Nephron progenitor cell (in vitro differentiated cells): ENCODE measurements around the gene SMTN.

ENCODE experiments used
- DNase-seq: peaks from one replicate; pipeline ENCODE4 v3.0.0; 2021
- H3K27ac Mint-ChIP-seq: 2 replicates; pipeline ENCODE4 v1.8.0; 2021; ENCODE audit warnings: mild to moderate bottlenecking, moderate library complexity, mixed read lengths
- H3K27me3 Mint-ChIP-seq: 2 replicates; pipeline ENCODE4 v1.8.0; 2021; ENCODE audit warnings: mild to moderate bottlenecking, low read depth, mixed read lengths; ENCODE audit not compliant: poor library complexity
- H3K36me3 Mint-ChIP-seq: 2 replicates; pipeline ENCODE4 v1.8.0; 2021; ENCODE audit warnings: low read depth, mixed read lengths
- H3K4me1 Mint-ChIP-seq: 2 replicates; pipeline ENCODE4 v1.8.0; 2021; ENCODE audit warnings: mixed read lengths
- H3K4me3 Mint-ChIP-seq: 2 replicates; pipeline ENCODE4 v1.8.0; 2021; ENCODE audit warnings: mild to moderate bottlenecking, moderate library complexity, mixed read lengths
- H3K9me3 Mint-ChIP-seq: 2 replicates; pipeline ENCODE4 v1.8.0; 2021; ENCODE audit warnings: mild to moderate bottlenecking, moderate library complexity, mixed read lengths
- TF ChIP-seq, protein P1 (sequence below): fragments of 200-600 bp; sonication (generic); IDR thresholded peaks from 2 replicates; pipeline ENCODE4 v1.5.0; 2021; ENCODE audit warnings: antibody characterized with exemption

Gene SMTN

DNA sequence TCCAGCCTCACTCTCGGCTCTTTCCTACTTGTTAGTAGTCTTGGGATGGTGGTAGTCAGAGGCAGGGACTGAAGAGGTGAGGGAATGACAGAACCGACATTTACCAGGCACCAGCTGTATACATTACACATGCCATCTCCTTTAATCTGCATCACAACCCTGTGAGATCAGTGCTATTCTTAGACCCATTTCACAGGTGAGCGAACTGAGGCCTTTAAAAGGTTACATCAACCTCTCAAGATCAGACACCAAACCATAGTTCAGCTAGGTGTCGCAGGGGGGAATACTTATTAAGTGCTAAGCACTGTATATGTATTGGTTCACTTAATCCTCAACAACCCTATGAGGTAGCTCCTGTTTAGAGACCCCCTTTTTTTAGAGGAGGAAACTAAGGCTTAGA is 53.6 kb downstream of the SMTN start:
- TF ChIP-seq, protein P1, sequence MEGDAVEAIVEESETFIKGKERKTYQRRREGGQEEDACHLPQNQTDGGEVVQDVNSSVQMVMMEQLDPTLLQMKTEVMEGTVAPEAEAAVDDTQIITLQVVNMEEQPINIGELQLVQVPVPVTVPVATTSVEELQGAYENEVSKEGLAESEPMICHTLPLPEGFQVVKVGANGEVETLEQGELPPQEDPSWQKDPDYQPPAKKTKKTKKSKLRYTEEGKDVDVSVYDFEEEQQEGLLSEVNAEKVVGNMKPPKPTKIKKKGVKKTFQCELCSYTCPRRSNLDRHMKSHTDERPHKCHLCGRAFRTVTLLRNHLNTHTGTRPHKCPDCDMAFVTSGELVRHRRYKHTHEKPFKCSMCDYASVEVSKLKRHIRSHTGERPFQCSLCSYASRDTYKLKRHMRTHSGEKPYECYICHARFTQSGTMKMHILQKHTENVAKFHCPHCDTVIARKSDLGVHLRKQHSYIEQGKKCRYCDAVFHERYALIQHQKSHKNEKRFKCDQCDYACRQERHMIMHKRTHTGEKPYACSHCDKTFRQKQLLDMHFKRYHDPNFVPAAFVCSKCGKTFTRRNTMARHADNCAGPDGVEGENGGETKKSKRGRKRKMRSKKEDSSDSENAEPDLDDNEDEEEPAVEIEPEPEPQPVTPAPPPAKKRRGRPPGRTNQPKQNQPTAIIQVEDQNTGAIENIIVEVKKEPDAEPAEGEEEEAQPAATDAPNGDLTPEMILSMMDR, result no peak
- peaks cover 8% of the 10 kb centered on the region for H3K27me3 Mint-ChIP-seq
- H3K4me1 Mint-ChIP-seq, result peaks cover 22% of the 10 kb centered on the region
- H3K4me3 Mint-ChIP-seq, result no peak overlapping the region
- no peak for DNase-seq
- no peaks in the 10 kb centered on the region for H3K9me3 Mint-ChIP-seq
- H3K36me3 Mint-ChIP-seq, result peaks cover 4% of the 10 kb centered on the region
- H3K27ac Mint-ChIP-seq, result no peak overlapping the region

DNA sequence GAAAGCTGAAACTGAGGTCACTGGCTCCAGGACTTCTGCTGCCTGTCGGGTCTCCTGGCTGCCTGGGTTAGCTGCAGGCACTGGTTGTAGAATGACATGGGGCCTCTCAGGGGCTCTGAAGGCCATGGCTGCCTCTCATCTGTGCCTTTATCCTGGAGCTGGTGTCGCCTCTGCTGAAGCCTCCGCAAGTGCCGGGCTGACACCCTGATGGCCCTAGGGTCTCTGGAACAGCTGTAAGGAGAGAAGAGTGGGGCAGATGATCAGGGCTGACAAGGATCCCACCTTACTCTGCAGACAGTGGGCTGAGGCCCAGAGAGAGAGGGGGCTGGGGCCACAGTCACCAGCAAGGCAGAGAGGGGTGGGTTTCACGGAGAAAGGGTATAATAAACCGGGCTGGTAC is 54.6 kb downstream of the SMTN start:
- peaks cover 8% of the 10 kb centered on the region for H3K27me3 Mint-ChIP-seq
- TF ChIP-seq, protein P1, result no peak
- no peak overlapping the region for H3K4me3 Mint-ChIP-seq
- H3K9me3 Mint-ChIP-seq, result no peaks in the 10 kb centered on the region
- H3K27ac Mint-ChIP-seq, result peak overlapping the region; percentile 66
- peaks cover 4% of the 10 kb centered on the region for H3K36me3 Mint-ChIP-seq
- peaks cover 30% of the 10 kb centered on the region for H3K4me1 Mint-ChIP-seq
- DNase-seq, result no peak

DNA sequence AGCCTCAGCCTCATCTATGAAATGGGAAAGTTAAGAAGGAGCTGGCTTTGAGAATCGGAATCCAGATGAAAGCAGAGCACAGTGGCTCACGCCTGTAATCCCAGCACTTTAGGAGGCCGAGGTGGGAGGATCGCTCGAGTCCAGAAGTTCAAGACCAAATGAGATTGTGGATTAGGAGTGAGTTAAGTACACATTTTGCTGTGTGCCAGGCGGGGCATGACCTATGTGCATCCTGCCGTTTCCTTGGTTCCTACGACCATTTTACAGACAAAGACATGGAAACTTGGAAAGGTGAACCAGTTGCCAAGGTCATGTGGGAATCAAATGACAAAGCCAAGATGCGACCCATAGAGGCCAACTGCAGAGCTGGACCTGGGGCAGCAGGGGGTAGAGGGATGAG is 55.0 kb downstream of the SMTN start:
- Mint-ChIP-seq H3K36me3 (peaks cover 4% of the 10 kb centered on the region), H3K4me3 (no peak overlapping the region), H3K27me3 (peaks cover 8% of the 10 kb centered on the region), H3K9me3 (no peaks in the 10 kb centered on the region), H3K27ac (no peak overlapping the region), H3K4me1 (peaks cover 30% of the 10 kb centered on the region)
- TF ChIP-seq, protein P1, result no peak
- no peak for DNase-seq

DNA sequence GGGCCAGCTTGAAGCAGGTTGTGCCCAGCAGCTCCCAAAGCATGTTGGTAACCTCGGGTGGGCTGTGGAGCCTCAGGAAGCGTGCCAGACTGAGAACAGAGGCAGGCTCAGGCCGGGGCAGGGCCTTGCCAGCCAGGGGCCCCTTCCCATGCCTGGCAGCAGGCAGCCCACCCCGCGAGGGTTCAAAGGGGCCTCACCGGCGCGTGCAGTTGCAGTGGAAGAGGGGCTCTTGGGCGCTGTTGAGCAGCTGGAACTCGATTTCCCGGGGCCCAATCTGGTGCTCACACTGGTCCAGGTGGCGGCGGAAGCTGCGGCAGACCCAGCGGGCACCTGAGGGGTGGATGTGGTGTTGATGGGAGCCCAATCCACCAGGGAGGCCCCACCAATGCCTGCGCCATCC is 55.6 kb downstream of the SMTN start:
- no peaks in the 10 kb centered on the region for H3K9me3 Mint-ChIP-seq
- DNase-seq, result no peak
- peaks cover 4% of the 10 kb centered on the region for H3K36me3 Mint-ChIP-seq
- H3K4me1 Mint-ChIP-seq, result peaks cover 28% of the 10 kb centered on the region
- peaks cover 8% of the 10 kb centered on the region for H3K27me3 Mint-ChIP-seq
- TF ChIP-seq, protein P1, result no peak
- H3K4me3 Mint-ChIP-seq, result no peak overlapping the region
- no peak overlapping the region for H3K27ac Mint-ChIP-seq

DNA sequence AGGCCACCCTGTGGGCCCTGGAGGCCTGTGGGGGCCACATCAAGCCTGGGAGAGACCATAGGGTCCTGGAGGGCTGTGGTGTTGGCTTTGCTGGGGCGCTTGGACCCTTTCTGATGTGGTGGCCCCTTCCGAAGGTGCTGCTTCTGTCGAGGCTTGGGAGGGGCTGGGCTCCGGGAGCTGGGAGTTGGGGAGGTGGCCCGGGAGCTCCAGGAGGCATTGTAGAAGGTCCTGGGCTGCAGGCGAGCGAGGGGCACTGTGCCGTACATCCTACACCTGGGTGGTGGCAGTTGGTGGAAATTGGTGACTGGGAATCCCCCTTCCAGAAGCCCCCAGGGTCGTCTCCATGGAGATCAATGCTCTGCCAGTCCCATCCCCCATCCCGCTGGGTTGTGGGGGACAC is 56.6 kb downstream of the SMTN start:
- peaks cover 22% of the 10 kb centered on the region for H3K4me1 Mint-ChIP-seq

DNA sequence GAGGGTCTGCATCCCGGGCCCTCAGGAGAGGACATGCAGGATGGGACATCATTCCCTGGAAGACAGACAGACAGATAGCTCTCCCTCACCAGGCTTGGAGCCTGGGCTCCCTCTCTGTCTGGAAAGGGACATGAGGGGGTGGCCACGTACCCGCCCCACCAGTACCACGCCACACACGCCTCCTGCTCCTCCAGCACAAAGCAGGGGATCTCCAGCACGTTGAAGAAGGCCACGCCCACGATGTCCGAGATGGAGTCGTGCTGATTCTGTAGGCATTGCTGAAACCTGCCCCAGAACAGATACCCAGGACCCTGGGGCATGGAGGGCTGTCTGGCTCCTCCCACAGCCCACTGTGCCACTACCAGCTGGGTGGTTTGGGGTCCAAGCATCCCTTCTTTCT is 57.0 kb downstream of the SMTN start:
- H3K9me3 Mint-ChIP-seq, result no peaks in the 10 kb centered on the region
- peaks cover 4% of the 10 kb centered on the region for H3K36me3 Mint-ChIP-seq
- H3K27me3 Mint-ChIP-seq, result peaks cover 12% of the 10 kb centered on the region
- no peak overlapping the region for H3K27ac Mint-ChIP-seq
- peaks cover 22% of the 10 kb centered on the region for H3K4me1 Mint-ChIP-seq
- no peak overlapping the region for H3K4me3 Mint-ChIP-seq
- DNase-seq, result no peak
- TF ChIP-seq, protein P1, result no peak

More for the DNA sequence above, 56.6 kb downstream of the SMTN start:
- TF ChIP-seq, protein P1, result no peak
- Mint-ChIP-seq H3K27ac (no peak overlapping the region), H3K9me3 (no peaks in the 10 kb centered on the region), H3K27me3 (peaks cover 8% of the 10 kb centered on the region), H3K4me3 (no peak overlapping the region), H3K36me3 (peaks cover 4% of the 10 kb centered on the region)
- DNase-seq, result no peak
